Esophagus muscularis mucosa (tissue), 4 donors: ENCODE results near the gene LMX1B. TPM values are rescaled to one million over a fixed set of nuclear protein-coding genes. Genes with fewer than 3 reads are reported as not detected.

Source experiments
- DNase-seq: peaks from one replicate; pipeline ENCODE4 v3.0.0-alpha.2; 2017; ENCODE audit errors: extremely low spot score
- H3K27ac ChIP-seq, 4 donors: fragments of 200-600 bp; sonication (generic); replicated peaks in 1 of 4; 1 replicate in 3 of 4; 2 replicates in 1 of 4; pipeline ENCODE4 v1.5.1; 2016 to 2019; ENCODE audit warnings: mild to moderate bottlenecking in 1 of 4
- H3K27me3 ChIP-seq, 4 donors: fragments of 200-600 bp; sonication (generic); one replicate each; pipeline versions ENCODE4 v1.5.1 to v1.6.0; 2016 to 2019
- H3K36me3 ChIP-seq, 4 donors: fragments of 200-600 bp; sonication (generic); one replicate each; pipeline ENCODE4 v1.5.1; 2016 to 2019
- H3K4me1 ChIP-seq, 4 donors: fragments of 200-600 bp; sonication (generic); one replicate each; pipeline ENCODE4 v1.5.1; 2016 to 2019
- H3K4me3 ChIP-seq, 4 donors: fragments of 200-600 bp; sonication (generic); 1 replicate in 2 of 4; 2 replicates in 2 of 4; pipeline ENCODE4 v1.5.1; 2016 to 2019; ENCODE audit warnings: mild to moderate bottlenecking in 4 of 4, moderate library complexity in 1 of 4
- H3K9me3 ChIP-seq, 4 donors: fragments of 200-600 bp; sonication (generic); 1 replicate in 3 of 4; 2 replicates in 1 of 4; pipeline ENCODE4 v1.5.1; 2016 to 2019
- CTCF ChIP-seq, 3 experiments: fragments of 200-600 bp in 2 of 3; fragments of 450-650 bp in 1 of 3; sonication (generic) in 2 of 3; IDR thresholded peaks; one replicate each; pipeline ENCODE4 v1.5.1; 2017 to 2019; ENCODE audit warnings: antibody characterized with exemption in 3 of 3, mild to moderate bottlenecking in 2 of 3, moderate library complexity in 1 of 3
- EP300 ChIP-seq: sonication (generic); formaldehyde crosslinking; IDR thresholded peaks from one replicate; pipeline ENCODE4 v1.6.1; 2017; ENCODE audit warnings: antibody characterized with exemption
- POLR2A ChIP-seq: fragments of 450-650 bp; IDR thresholded peaks from one replicate; pipeline ENCODE4 v1.6.1; 2017; ENCODE audit warnings: antibody characterized with exemption, moderate library complexity, mild to moderate bottlenecking, low read depth
- POLR2AphosphoS5 ChIP-seq, 2 donors: sonication (generic); formaldehyde crosslinking; IDR thresholded peaks; one replicate each; pipeline ENCODE4 v1.6.1; 2017; ENCODE audit warnings: antibody characterized with exemption in 2 of 2
- WGBS: methylation state at CpG from one replicate; pipeline ENCODE4 v1.1.5; 2018; 5-methylcytosine and 5-hydroxymethylcytosine counted together
- intact Hi-C: fragments of 100-400 bp; cut with DNase I; formaldehyde crosslinking; loops from one replicate; pipeline ENCODE4 v1.15.1; 2023
- total RNA-seq, 4 donors: library from RNA; depleted of rRNA; stranded (reverse); fragments of >200 nt; gene quantifications; one replicate each; pipeline versions ENCODE4 v1.1.0 to v1.2.1, GENCODE V29; 2016

Gene LMX1B
- total RNA-seq, 4 donors from 2014 or later = under 0.01 to 0.66 (median 0.24) TPM

DNA sequence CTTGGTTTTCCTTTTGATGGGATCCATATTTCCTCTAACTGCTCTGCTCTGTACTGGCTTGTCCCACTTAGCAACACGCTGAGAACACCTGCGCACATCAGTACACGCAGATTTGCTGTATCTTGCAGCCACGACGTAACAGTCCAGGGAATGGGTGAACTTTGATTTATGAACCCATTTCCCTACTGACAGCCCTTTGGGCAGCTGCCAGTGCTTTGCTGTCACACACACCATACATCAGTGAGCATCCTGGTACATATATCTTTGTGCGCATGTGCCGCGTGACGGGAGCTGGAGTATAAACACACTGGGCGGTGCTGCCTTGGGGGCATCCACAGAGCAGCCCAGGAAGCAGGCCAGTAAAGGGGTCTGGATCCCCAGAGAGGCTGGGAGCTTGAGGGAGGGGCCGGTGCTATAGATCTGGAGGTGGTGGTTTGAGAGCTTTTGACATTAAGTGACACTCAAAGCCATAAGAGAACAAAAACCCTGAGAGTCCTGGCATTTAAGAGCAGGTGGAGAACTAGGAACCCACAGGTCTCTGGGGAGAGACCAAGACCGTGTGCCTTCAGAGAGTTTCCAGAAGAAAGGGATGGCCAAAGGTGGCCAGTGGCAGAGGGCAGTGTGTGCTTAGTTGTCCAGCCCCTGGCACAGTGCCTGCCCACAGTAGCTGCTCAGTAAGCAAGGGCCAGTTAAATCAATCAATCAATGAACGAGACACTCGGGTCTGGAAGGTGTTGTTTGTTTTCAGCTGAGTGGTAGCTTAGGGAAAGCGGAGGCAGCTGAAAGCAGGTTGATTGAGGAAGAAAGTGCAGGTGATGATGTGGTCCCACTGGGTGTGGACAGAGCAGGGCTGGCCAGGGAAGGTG lies 53.7 kb downstream of the LMX1B start:
- Histone ChIP-seq H3K27ac (no peak overlapping the region), H3K27me3 (peaks cover 0 to 91% (median 12%) of the 10 kb centered on the region in 4 donors), H3K36me3 (no peaks in the 10 kb centered on the region), H3K9me3 (no peaks in the 10 kb centered on the region), H3K4me1 (peaks cover 7 to 15% (median 14%) of the 10 kb centered on the region in 4 donors), H3K4me3 (no peak overlapping the region)
- DNase-seq = no peak
- TF ChIP-seq CTCF (IDR thresholded peaks at IDR 0.05) (no peak), POLR2A (no peak), EP300 (no peak), POLR2AphosphoS5 (IDR thresholded peaks at IDR 0.05) (no peak)
- 69% methylated on average over 13 of the region's 15 CpGs for WGBS
- intact Hi-C loops = no loop called here

GRCh38 chr9:126668058-126668457 lies 54.3 kb downstream of the LMX1B start:
- Histone ChIP-seq H3K36me3 (no peaks in the 10 kb centered on the region), H3K9me3 (no peaks in the 10 kb centered on the region), H3K27ac (no peak overlapping the region), H3K4me3 (no peak overlapping the region), H3K27me3 (peaks cover 0 to 93% (median 11%) of the 10 kb centered on the region in 4 donors), H3K4me1 (peaks cover 7 to 15% (median 11%) of the 10 kb centered on the region in 4 donors)
- no peak for DNase-seq
- intact Hi-C loops = no loop called here
- 91% methylated on average over 3 of the region's 3 CpGs for WGBS
- TF ChIP-seq POLR2AphosphoS5 (IDR thresholded peaks at IDR 0.05) = no peak
- TF ChIP-seq EP300 = no peak
- TF ChIP-seq CTCF (IDR thresholded peaks at IDR 0.05) = no peak
- no peak for TF ChIP-seq POLR2A

- WGBS = 88% methylated on average over 13 of the region's 14 CpGs
- H3K4me3 ChIP-seq = no peak overlapping the region
- no peaks in the 10 kb centered on the region for H3K36me3 ChIP-seq
- peaks cover 0 to 93% (median 15%) of the 10 kb centered on the region in 4 donors for H3K27me3 ChIP-seq
- intact Hi-C loops = no loop called here
- DNase-seq = no peak
- H3K4me1 ChIP-seq = peaks cover 4 to 15% (median 10%) of the 10 kb centered on the region in 4 donors
- no peak overlapping the region for H3K27ac ChIP-seq
- no peaks in the 10 kb centered on the region for H3K9me3 ChIP-seq
- no peak for TF ChIP-seq CTCF (IDR thresholded peaks at IDR 0.05)
- no peak for TF ChIP-seq POLR2AphosphoS5 (IDR thresholded peaks at IDR 0.05)
Measured at GRCh38 chr9:126669108-126669507, 55.4 kb downstream of the LMX1B start.

- Histone ChIP-seq H3K4me1 (peaks cover 0 to 5% (median 3%) of the 10 kb centered on the region in 4 donors), H3K27me3 (peaks cover 0 to 93% (median 18%) of the 10 kb centered on the region in 4 donors), H3K9me3 (no peaks in the 10 kb centered on the region), H3K4me3 (no peak overlapping the region), H3K27ac (no peak overlapping the region), H3K36me3 (no peaks in the 10 kb centered on the region)
- intact Hi-C loops = no loop called here
- no peak for DNase-seq
- no peak for TF ChIP-seq EP300
- TF ChIP-seq CTCF (IDR thresholded peaks at IDR 0.05) = no peak
- TF ChIP-seq POLR2A = no peak
- no peak for TF ChIP-seq POLR2AphosphoS5 (IDR thresholded peaks at IDR 0.05)
- WGBS = 90% methylated on average over 6 of the region's 12 CpGs
Measured at GRCh38 chr9:126670270-126670669, 56.5 kb downstream of the LMX1B start.
